GM21381 (cell line): ENCODE results near the gene TPRX1.
"Not testable (repeated sequence)": the region's sequence is repeated elsewhere in the genome, so short reads cannot be mapped to it uniquely, and the experiment has no call there.

Source experiments
- ATAC-seq: cut with Tn5 transposase; IDR thresholded peaks from one replicate; pipeline ENCODE4 v1.9.1; 2021; ENCODE audit warnings: mild to moderate bottlenecking, moderate library complexity; ENCODE audit not compliant: unreplicated experiment

TPRX1 gene, protein sequence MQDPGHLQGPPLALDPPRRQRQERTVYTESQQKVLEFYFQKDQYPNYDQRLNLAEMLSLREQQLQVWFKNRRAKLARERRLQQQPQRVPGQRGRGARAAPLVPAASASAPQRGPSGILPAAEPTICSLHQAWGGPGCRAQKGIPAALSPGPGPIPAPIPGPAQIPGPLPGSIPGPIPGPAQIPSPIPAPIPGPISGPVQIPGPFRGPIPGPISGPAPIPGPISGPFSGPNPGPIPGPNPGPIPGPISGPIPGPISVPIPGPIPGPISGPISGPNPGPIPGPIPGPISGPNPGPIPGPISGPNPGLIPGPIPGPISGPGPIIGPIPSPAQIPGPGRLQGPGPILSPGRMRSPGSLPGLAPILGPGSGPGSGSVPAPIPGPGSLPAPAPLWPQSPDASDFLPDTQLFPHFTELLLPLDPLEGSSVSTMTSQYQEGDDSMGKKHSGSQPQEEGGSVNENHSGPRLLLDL

DNA sequence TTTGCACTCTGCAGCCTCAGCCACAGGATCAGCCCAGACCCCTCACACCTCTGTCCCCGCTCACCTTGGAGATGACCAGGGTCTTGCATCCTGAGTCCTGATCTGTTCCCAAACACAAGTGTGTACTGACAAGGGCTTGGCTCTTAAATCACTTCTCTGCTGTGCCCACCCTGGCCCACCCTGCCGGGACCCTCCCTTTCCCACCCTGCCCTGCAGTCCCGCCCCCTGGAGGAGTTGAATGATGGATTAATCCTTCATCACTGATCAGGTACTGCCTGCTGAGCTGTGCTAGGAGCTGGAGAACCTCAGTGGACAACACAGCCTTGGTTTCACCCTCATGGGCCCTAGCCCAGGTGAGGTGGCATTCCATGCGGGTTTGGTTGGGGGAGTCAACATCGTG lies at the start of gene TPRX1:
TSS of gene TPRX1 (minus strand) at position 101 of the 400 bp plus-strand sequence. CDS start at position 89, 12 bp downstream.
- not testable (repeated sequence) for ATAC-seq

DNA sequence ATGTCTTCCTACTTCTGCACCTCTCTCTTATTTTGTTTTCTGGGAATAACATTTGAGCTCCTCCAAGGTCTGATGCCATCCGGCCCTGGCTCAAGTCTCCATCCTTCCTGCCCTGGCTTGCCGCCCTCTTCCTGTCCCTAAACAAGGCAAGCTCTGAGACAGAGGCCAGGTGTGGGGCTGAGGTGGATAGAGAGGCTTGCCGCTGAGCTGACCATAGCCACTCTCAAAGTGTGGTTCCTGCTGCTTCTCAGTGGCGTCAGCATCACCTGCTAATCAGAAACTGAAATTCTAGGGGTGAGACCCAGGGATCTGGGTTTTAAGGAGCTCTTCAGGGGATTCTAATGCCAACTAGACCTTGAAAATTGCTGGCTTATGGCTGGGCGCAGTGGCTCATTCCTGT lies 48.7 kb upstream of the TPRX1 start:
- ATAC-seq = no peak

DNA sequence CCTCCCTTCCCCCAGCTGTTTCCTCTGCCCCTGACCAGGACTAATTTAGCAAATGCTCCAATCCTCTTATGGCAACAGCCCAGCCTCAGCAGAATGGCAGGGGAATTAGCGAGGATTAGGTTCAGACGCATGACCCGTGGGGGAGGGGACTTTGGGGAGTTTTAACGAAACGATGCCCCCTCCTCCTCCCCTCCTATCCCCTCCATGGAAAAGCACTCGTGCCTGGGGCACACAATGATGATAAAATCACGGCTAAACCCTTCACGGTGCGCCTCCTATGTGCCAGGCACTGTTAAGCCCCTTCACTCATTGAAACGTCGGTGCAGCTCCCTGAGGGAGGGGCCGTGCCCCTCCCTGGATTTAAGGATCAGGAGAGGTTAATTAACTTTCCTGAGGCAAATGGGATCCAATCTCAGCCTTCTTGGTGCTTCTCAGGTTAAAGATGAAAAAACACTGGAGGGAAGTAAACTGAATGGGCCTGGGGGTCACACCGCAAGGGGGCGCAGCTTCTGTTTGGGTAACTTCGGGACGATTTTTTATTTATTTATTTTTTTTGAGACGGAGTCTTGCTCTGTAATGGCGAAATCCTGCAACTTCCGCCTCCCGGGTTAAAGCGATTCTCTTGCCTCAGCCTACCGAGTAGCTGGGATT lies 44.6 kb upstream of the TPRX1 start:
- no peak for ATAC-seq

DNA sequence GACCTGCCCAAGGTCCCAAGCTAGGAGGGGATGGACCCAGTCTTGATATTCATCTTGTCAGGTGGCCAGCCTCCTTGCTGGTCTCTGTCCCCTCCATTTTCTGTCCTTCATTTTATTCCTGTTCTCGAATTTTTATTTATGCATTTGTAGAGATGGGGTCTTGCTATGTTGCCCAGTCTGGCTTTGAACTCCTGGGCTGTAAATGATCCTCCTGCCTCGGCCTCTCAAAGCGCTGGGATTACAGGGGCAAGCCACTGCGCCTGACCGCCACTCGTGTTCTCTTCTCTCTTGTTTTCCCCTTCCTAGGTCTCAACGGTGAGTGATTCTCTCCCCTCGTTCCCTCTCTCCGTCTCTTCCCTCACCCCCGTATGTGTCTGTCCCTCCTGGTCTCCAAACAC lies 44.1 kb upstream of the TPRX1 start:
- no peak for ATAC-seq

DNA sequence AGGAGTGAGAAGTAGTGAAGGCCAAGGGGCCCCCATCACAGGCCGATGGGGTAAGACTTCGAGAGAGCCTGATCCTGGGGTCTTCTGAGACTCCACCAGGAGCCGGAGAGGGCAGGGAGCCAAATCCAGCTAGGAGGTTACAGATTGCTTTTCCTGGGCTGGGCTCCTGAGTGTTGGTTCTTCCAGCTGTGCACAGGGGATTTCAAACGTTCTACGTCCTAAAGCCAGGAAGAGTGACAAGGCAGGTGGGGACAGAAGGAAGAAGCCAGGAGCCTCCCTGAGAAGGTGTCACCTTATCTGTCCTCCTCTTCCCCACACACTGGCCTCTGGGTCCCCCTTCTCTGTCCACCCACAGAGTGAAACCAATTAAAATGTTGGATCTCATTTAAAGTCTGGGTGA lies 38.6 kb upstream of the TPRX1 start:
- ATAC-seq = no peak

DNA sequence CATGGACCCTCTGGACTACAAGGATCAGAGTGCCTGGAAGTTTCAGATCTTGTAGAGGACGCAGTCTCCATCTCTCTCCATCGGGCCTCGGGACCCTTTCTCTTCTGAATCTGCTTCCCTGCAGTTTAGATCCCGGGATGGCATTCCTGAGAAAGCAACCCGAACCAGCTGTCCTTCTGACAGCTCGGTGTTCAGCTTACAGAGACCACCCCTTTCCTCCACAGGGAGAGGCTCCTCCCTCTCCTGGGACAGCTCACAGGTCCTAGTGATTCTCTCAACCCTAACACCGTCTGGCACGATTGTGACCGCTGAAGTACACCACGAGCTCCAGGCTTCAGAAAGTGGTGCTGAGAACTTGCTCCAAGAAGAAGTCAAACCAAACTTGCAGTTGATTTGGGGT lies 35.6 kb upstream of the TPRX1 start:
- ATAC-seq = no peak

DNA sequence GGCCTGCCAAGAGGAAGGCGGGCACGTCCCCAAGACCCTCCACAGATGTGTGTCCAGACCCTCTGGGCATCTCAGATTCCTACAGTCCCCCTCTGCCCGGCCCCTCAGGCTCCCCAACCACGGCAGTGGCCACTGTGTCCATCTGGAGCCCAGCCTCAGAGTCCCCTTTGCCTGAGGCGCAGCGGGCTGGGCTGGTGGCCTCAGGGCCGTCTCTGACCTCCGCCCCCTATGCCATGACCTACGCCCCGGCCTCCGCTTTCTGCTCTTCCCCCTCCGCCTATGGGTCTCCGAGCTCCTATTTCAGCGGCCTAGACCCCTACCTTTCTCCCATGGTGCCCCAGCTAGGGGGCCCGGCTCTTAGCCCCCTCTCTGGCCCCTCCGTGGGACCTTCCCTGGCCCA lies 35.1 kb upstream of the TPRX1 start:
- no peak for ATAC-seq

DNA sequence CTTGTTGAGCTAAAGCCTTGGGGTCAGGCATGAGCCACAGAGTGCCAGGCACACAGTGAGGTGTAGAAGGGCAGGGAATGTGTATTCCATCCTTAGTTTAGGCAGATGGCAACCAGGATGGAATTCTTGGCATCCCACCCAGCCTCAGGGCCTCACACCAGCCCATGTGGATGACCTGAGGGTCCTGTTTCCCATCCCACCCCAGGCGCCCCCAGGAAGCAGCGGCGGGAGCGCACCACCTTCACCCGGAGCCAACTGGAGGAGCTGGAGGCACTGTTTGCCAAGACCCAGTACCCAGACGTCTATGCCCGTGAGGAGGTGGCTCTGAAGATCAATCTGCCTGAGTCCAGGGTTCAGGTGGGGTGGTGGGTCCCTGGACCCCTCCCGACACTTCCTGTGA lies 31.7 kb upstream of the TPRX1 start:
- no peak for ATAC-seq

DNA sequence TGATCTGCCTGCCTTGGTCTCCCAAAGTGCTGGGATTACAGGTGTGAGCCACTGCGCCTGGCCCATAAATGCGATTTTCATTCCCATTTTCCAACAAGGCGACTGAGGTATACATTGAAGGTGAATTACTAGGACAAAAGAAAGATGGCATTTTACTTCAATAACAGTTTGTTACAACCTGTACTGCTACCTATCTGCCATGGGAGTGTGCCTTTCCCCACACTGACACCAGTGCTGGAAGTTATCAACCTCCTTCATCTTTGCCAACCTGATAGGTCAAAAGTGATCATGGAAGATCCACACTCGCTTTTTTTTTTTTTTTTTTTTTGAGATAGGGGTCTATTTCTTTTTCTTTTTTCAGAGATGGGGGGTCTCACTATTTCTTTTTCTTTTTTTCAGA lies 28.4 kb upstream of the TPRX1 start:
- no peak for ATAC-seq

DNA sequence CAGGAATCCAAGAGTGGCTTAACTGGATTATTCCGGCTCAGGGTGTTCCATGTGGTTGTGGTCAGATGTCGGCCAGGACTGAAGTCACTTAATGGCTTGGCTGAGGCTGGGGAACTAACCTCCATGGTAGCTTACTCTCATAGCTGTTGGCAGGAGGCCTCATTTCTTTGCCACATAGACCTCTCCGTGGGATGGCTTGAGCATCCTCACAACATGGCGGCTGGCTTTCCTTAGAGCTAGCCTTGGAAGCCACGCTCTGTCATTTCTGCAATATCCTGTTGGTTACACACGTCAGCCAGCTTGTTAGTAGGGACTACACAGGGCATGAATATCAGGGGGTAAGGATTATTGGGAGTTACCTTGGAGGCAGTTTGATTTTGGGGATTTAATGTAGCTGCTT lies 22.4 kb upstream of the TPRX1 start:
- no peak for ATAC-seq

DNA sequence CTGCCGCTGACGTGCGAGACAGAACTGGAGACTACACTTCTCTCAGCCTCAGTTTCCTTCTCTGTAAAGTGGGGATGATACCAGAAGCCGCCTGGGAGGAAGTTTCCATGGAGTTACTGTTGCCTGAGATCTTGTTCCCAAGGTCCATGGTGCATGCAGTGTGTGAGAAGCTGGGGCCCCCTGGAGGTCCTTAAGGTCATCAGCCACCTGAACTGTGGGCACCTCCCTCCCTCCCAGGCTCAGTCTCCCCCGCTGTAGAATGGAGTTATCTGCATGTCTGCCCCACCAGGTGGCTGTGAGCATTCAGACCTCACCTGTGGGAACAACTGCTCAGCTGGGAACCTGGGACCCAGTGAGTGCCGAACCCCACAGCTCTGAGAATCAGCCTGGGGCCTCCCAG lies 20.0 kb upstream of the TPRX1 start:
- no peak for ATAC-seq

DNA sequence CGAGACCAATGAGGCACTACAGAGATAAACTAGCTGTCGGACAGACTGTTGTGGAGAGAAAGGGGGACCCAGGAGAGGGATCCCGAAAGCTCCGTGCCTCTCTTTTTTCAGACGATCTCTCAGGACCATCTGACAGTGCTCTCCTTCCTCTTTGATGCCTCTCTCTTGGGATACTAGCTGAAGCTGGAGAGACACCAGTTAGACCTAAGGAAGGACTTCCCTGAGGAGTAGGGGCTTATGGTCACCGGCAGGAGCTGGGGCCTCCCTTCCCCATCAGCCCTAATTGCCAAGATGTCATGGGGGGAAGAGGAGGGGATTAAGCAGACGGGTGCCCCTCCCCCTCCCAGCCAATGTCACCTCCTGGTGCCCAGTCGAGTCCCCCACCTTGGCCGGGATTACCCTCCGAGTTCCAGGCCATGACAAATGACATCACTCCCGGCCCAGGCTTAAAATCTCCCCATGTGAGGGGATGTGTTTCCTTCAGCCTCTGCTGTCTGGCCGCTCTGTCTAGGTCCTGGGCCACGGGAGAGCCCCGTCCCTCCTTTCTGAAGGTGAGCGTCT lies 17.2 kb upstream of the TPRX1 start, which contains the start of gene CRX:
TSS of gene CRX (plus strand) at position 478 of the 561 bp plus-strand sequence. CDS start 12,507 bp downstream, outside the sequence.
- no peak for ATAC-seq

DNA sequence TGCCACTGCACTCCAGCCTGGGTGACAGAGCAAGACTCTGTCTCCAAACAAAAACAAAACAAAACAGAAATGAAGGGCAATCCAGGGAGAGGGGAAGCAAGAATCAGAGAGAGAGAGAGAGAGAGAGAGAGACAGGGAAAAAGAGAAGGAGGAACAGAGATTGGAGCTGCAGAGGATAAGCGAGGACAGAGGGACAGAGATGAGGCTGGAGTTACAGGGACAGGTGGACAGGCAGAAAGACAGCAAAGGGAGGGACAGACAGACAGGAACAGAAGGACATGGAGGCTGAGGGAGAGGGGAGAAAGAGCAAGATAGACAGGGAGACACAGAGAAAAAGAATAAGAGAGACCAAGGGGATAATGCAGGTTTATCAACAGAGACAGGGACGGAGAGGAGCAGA lies 16.1 kb upstream of the TPRX1 start:
- no peak for ATAC-seq

DNA sequence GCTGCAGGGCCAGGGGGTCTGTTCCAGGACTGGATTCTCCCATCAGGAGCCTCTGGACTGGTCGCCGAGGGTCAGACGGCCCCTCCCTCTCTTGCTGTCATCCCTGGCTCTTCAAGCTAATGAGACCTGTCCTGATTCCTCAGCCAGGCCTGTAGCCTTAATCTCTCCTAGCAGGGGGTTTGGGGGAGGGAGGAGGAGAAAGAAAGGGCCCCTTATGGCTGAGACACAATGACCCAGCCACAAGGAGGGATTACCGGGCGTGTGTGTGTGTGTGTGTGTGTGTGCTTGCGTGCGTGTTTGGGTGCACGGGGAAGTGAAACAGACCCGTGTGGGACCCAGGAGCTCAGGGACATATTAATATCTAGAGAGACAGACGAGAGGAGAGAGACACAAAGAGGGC lies 15.5 kb upstream of the TPRX1 start:
- no peak for ATAC-seq

DNA sequence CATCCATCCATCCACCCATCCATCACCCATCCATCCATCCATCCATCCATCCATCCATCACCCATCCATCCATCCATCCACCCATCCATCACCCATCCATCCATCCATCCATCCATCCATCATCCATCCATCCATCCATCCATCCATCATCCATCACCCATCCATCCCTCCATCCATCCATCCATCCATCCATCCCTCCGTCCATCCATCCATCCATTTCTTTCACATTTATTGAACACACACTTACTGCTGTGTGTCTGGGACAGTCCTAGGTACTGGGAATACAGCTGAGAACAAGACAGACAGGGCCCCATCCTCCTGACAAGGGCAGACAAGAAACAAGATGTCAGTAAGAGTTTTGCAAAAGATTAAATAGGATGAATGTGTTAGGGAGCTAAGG lies 13.9 kb upstream of the TPRX1 start:
- ATAC-seq = not testable (repeated sequence)

DNA sequence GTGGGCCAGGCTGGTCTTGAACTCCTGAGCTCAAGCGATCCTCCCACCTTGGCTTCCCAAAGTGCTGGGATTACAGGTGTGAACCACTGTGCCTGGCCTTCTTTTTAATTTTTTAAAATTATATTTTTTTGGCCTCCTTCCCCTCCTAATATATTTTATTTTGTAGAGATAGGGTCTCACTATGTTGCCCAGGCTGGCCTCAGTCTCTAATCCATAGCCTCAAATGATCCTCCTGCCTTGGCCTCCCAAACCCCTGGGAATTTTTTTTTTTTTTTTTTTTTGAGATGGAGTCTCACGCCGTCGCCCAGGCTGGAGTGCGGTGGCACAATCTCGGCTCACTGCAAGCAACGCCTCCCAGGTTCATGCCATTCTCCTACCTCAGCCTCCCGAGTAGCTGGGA lies 11.9 kb upstream of the TPRX1 start:
- ATAC-seq = not testable (repeated sequence)

DNA sequence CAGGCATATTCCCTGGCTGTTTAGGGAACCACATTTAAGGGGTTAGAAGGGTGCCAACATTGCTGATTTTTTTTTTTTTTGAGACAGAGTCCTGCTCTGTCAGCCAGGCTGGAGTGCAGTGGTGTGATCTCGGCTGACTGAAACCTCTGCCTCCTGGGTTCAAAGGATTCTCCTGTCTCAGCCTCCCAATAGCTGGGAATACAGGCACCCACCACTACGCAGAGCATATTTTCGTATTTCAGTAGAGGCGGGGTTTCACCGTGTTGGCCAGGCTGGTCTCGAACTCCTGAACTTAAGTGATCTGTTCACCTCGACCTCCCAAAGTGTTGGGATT lies 9.6 kb upstream of the TPRX1 start:
- no peak for ATAC-seq

DNA sequence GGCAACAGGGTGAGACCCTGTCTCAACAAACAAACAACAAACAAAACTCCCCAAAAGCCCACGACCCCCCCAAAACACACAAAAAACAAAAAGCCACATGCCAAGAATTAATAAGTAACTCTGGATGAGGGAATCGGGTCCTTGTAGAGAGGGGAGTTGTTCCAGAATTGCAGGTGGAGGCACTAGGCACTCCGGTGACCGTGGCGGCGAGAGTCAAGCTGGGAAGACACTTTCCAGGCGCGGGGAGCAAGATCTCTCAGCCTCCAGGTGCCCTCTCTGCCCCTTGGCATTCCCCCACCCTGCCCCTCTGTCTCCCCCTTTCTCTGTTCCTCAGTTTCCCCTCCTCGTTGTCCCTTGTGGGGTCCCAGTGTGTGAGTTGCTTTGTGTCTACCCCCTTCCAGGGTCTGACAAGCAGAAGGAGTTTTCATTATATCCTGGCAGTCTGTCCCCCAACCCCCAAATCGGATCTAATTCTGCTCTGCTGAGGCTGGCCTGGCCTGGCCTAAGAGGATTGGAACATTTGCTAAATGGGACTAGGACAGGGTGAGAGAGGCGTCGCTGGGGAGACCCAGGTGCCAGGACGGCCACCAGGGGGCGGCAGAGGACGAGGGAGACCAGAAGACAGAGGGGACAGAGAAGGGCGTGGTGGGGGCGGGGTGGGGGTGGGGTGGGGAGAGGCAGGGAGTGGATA lies 9.1 kb upstream of the TPRX1 start:
- ATAC-seq = no peak

DNA sequence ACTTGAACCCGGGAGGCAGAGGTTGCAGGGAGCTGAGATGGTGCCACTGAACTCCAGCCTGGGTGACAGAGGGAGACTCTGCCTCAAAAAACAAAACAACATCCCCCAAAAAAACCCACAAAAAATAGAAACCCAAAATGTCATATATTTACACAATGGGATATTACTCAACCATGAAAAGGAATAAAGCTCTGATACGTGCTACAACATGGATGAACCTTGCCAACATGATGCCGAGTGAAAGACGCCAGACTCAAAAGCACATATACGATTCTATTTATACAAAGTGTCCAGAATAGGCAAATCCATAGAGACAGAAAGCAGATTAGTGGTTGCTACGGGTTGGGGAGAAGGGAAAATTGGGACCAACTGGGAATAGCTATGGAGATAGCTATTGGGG lies 2.1 kb upstream of the TPRX1 start:
- no peak for ATAC-seq

DNA sequence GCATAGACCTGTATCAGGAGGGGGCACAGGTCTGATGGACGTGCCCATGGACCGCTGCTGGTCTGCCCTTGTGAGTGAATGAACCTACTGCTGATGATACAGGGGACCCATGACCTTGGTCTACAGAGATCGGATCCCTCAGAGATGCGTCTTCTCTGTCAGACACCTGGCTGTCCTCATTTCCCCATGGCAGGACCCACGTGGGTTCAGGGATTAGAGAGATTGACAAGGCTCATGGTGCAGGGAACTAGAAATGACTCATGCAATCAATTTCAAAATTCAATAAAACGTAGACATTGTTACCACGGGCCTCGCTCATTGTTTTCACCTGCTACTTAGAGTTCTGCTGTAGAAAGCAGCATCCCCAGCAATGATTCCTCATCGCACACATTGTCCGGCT lies 962 bp upstream of the TPRX1 start:
- ATAC-seq = no peak

DNA sequence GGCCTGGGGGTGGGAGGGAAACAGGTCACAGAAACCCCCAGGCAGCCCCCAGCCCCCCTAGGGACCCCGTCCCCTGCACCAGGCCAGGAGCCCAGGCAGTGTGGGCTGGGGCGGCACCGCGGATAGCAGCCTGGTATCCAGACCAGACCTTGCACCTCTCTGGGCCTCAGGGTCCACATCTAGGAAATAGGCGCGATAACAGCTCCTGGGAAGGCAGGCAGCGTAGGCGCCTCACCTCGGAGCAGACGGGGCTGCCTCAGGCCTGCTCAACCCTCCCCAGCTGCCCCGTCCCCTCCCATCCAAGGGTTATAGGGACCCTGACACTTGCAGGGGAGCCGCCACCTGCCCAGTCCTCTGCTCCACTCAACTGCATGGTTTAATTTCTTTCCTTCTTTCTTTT lies 680 bp downstream of the TPRX1 start:
- not testable (repeated sequence) for ATAC-seq

DNA sequence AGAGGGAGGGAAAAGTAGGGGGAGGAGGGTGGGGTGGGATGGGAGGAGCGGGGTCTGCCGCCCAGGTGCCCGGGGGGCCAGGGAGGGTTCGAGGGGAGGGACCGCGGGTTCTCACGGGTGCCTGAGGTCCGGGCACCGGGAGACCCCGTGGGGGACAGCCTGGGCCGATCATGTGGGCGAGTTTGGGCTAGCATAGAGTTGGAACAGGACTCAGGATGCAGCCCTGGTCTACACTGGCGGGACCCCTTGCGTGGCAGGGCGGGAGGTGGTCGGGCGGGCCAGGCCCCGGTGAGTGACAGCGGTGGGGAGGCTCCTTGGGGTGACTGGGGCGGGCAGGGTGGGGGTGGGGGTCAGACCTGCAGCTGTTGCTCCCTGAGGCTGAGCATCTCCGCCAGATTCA lies 1.2 kb downstream of the TPRX1 start:
- not testable (repeated sequence) for ATAC-seq
